ENCODE measurements around the gene TFEB.

The TFEB gene

GRCh38 chr6:41635365-41635764 is 100.0 kb downstream of the TFEB start:
- DNase-seq, result no peak

GRCh38 chr6:41634657-41635056 is 100.8 kb downstream of the TFEB start:
- DNase-seq, result no peak

Data from SW 1271 (cell line).